ENCODE data around the gene MRPS25.
A peak's percentile ranks its signal among the peaks of the same experiment; 100 is the strongest.

Gene MRPS25

GRCh38 chr3:15064835-15065549 lies at the start of gene MRPS25:
Gene MRPS25, minus strand, starts transcription at chr3:15065315. Its CDS starts 121 bp downstream, at chr3:15065194.
- DNase-seq: peak; percentile 97

DNA sequence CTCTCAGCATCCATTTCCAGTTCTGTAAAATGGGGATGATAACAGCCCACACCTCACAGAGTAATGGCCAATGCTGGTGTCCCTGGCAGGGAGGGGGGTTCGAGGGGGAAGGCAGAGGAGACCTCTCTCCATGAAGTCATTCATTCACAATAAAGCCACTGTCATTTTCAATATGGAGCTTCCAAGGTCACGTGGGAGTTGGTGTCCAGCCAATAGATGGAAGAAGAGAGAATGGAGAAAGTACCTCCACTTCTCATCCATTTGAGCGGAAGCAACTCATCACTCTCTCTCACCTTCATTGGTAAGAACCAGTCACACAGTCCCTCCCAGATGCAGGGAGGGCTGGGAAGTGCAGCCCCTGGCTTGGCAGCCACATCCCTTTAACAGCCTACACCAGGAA lies 48.8 kb upstream of the MRPS25 start:
- DNase-seq: no peak

DNA sequence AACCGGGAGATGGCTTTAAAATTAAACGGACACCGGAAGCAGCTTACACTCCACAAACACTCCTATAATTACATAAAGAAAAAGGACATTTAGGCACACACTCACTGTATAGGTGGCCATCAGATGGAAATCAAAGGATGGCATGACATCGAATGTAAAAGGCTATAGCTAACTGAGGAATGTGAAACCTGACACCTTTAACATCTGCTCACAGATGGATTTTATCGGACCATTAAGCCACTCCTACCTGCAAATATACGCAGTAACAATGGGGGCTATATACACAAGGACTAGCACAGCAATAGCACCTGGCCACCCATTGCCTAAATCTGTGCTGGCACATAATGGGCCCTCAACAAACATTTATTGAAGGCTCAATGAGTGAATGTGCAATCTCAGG lies 48.4 kb upstream of the MRPS25 start:
- DNase-seq: no peak

DNA sequence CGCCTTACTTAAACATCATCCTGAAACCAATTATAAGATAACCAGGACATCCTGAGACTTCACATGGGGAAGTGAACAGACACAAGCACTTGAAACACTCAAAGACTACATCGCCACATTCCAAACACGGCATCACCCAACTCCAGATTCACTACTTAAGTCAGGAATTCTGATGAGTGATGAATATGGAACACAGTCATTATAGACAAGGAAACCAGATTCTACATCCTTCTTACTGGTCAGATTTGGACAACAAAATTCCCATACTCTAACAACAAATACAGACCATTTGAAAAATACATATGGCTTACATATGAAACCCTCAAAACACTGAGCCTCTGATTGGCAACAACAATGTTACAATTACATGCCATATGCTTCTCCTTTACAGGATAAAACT lies 46.9 kb upstream of the MRPS25 start:
- DNase-seq: no peak

GRCh38 chr3:15110206-15110605 lies 45.1 kb upstream of the MRPS25 start:
- DNase-seq: no peak

DNA sequence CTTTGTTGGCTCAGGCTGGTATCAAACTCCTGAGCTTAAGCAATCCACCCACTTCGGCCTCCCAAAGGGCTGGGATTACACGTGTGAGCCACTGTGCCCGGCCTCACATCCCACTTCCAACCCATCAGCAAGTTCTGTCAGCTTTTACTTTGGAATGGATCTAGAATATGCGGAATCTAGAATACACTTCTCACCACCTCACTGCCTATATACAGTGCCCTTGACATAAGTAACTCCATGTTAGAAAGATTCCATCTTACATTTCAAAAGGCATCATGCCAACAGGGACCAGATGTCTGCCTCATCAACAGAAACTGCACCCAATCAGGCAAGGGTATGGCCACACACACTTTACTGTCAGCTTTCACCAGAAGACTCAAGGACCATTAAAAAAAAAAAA lies 43.8 kb upstream of the MRPS25 start:
- DNase-seq: no peak

DNA sequence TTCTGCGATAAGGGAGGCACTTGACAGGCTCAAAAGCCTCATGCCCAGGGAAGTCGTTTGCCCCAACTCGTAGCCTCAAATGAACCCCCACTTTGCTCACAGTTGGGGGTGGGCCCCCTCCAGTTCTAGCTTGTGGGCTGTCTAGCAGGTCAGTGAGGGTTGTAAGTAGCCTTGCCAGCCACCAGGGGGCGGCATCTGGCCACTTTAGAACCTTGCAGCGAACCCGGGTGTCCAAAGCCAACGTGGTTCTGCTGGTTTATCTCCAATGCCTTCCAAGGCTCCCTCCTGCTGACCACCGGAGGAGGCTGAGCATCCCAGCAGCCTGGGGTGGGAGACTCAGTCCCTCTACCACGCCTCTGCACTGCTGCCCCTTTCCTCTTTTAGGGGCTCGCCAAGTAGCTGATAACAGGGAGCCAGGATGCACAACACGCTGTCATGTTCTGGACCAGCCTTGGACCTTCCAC lies 43.0 kb upstream of the MRPS25 start:
- DNase-seq: peak; percentile 63 to 73

DNA sequence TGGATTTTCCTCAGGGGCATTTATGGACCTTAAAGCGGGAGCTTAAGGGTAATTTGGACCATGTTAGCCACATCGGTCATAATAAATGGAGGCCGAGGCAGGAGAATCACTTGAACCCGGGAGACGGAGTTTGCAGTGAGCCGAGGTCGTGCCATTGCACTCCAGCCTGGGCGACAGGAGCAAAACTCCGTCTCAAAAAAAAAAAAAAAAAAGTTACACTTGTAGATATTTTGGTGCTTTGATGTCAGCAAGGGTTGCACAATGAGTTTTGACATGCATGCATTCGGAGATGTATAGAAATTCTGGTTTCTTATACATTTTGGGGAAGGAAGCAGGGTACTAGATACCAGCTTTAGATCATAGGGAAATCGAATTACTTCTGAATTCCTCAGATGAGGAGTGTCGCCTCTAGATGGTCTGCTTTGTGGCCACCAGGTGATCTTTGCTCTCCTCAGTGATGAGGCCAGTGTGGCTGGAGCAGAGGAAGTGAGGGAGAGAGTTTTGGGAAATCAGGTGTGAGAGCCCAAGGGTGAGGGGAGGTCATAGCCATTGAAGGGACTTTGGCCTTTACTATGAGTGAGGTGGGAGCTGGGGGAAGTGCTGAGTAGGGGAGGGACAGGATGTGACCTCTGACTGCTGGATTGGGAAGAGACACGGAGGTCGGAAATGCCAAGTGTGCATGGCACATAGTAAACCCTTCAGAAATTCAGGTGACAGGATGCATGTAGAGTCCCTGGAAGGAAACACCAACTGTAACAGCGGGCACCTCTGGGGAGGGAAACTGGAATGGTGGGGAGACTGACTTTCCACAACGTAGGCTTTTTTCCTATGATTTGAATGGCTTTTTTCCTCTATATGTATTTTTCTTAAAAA lies 42.2 kb upstream of the MRPS25 start:
- DNase-seq: no peak

DNA sequence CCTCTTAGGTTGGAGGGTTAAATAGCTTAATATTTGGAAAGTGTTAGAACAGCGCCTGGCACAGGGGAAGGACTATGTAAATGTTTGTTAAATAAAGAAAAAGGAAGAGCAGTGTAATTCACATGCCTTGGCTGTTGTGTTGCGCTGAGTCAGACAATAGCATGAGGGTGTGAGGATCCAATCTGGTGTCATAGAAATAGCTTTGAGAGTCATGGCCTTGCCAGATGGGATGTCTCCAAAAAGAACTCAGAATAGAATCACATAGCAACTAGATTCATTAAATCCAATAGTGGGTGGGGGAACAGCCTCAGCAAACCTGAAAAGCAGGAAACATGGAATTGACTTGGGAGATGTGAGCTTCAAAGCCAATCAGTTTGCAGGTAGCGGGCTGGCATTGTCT lies 37.7 kb upstream of the MRPS25 start:
- DNase-seq: no peak

DNA sequence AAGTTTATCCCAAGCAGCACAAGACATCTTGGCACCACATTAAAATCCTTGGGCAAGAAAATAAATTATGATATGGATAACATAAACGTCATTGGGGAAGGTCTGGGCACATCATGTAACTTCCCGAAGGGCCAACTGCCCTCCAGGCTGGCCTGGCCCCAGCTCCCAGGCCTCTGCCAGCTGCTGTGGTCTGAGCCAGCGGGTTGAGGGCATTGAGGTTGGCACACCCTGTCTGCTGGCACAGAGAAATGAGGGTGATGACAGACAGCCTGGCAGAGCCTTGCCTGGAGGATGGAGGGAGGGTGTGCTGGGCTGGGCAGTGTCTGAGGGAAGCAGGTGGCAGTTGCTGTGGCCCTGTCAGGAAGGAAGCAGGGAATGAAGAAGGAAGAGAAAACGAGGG lies 37.1 kb upstream of the MRPS25 start:
- peak in 1 of 2 experiments; percentile 16 for DNase-seq

DNA sequence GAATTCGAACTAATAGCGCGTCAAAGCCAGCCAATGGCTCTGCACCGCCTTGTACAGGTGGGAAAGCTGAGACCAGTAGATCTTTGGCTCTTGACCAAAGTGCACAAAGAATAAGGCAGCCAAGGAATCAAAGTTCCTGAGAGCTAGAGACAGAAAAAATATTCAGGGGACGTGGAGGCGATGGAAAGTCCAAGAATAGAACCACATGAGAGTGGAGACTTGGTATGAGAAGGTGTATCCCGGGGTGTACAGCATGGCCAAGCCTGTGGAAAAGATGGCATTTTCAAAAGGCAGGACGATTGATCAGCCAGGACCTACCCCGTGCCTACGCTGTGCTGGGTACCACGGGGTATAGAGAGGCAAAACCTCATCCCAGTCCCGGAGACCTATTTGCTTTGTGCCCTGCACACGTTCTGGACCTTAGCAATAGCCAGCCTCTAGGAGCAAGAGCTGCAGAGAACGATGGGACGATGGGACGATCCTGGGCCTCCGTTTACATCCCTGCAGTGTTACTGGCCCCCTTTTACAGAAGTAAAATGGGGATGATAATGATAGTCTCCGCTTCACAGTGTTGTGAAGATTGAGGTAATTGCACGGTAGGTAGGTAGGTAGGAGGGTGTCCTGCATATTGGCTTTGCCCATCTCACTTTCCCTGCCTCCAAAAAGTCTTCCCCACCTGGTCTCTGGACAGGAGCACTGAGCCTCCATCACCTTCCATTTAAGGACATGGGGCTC lies 34.4 kb upstream of the MRPS25 start:
- no peak for DNase-seq

- peak; percentile 97 to 98 for DNase-seq
Observed at GRCh38 chr3:15098503-15099363, 33.6 kb upstream of the MRPS25 start, which contains the start of gene RBSN. Gene RBSN, minus strand, starts transcription at chr3:15099148. Its CDS starts 3,028 bp downstream, at chr3:15096120.

DNA sequence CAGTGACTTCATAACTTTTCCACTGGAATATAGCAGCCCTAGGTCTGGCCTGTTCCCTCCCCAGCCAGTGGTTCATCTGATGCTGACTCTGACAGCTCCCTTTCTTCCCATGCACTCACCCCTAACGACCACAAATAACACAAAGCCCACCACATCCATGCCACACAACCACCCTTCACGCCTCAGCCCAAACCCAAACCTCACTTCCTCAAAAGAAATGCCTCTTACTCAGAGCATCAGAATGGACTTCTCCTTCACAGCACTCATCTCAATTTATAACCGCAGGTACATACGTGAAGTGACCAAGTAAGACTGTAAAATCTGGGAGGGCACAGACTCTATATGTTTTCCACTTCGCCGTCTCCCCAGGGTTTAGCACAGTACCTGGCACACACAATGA lies 32.8 kb upstream of the MRPS25 start:
- peak; percentile 51 to 65 for DNase-seq

DNA sequence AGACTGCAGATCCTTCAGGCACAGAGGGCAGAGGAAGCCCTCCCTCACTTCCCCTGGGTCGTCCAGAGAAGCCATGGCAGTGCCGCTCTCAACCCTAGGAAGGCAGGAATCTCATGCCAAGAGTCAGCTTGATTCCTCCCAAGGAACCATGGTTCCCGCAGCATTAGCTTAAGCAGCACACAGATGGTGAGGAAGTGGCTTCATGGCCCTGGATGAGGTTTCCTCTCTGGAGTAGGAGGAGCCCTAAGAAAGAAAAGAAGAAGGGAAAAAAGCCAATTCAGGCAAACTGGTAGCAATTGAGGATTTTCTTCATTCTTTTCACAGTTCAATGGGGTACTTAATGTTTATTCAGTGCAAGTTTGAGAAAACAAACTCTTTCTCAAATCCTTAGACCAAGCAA lies 30.9 kb upstream of the MRPS25 start:
- no peak for DNase-seq

DNA sequence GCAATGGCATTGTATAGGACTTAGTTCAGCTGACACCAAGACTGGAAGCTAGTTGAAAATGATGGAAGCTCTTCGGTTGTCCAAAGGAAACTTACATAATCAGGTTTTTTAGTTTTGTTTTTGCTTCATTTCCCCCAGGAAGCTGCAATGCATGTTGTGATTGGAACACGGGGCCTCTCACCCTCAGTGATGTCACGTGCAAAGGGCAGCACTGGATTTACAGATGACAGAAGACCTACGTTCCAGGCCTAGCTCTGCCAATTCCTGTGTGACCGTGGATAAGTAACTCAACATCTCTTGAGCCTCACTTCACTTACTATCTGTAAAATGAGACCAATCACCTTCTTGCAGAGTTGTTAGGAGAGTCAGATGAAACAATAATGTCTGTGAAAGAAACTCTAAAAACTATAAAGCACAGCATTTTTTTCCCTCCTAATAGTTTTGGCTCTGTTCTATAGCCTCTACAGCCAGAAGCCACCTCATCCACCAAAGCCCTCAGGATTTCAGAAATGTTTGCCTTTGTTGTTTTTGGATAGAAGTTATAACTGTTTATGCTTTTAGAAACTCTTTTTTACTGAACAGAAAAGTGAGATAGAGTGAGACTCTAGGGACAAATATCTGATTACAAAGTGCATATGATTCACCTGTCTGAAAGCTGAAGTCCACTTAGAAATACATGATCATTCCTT lies 29.2 kb upstream of the MRPS25 start:
- no peak for DNase-seq

- no peak for DNase-seq
Observed at GRCh38 chr3:15092686-15093085, 27.6 kb upstream of the MRPS25 start.

DNA sequence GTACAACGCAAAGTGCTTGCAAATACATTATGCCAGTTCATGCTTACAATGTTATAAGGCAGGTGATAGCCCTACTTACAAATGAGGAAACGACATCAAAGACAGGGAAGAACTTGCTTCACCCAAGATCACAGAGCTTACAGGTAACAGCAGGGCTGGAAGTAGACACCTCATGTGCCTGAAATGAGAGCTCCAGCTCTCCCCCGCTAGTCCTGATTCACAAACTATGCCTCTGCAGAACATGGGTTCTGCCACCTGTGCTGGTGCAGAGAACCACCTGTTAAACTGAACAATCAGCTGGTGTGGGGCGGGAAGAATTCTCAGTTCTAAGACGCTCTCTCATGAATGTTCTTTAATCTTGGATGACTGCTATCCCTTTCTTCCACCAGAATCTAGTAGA lies 26.5 kb upstream of the MRPS25 start:
- no peak for DNase-seq

GRCh38 chr3:15089201-15089600 lies 24.1 kb upstream of the MRPS25 start:
- DNase-seq: no peak

GRCh38 chr3:15086699-15087098 lies 21.6 kb upstream of the MRPS25 start:
- DNase-seq: no peak

DNA sequence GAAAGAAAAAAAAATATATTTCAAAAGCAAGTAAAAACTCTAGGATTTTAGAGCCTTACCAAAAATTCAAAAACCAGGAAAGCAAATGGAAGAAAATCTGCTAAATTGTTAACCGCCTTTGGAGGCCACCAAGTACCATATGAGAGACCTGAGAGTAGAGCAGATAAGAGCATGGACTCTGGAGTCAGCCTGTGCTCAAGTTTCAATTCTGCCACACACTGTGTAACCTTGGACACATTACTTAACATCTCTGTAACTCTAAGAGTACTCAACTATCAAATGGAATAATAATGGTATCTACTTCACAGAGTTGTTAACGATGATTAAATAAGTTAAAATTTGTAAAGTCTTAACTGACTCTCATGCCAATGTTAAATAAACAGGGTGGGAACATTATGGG lies 21.1 kb upstream of the MRPS25 start:
- no peak for DNase-seq

DNA sequence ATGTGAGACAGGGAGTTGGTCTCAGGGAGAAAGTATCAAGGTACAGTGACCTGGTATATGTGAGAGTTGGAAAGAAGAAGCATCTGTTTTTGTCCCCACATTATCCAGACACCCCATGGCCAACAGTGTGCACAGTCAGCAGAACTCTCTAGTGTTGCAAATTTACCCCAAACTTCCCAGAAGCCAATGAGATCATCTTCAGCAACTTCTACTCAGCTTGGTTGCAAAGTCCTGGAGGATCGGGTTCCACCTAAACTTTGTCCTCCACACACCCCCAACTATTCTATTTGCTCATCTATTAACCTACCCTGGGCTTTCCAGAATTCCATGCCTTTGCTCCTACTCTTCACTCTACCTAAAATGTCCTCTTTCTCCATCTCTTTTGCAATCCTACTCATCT lies 18.1 kb upstream of the MRPS25 start:
- no peak for DNase-seq

Data from AML-193 (cell line).